Heart right ventricle (tissue), 16 donors: ENCODE data around the gene ZNF790. TPM values are rescaled to one million over a fixed set of nuclear protein-coding genes. Genes with fewer than 3 reads are reported as not detected.

ENCODE experiments used
- ATAC-seq, 8 donors: fragments of 200-7000 bp; cut with Tn5 transposase; one replicate each; pipeline ENCODE4 v1.9.1; 2020; ENCODE audit warnings: mild to moderate bottlenecking in 8 of 8, moderate library complexity in 8 of 8, moderate number of reproducible peaks in 1 of 8
- DNase-seq, 2 donors: peaks; one replicate each; pipeline ENCODE4 v3.0.0-alpha.2; 2020
- H3K27ac ChIP-seq, 10 donors: fragments of 200-600 bp; sonication (generic) in 2 of 10; one replicate each; pipeline versions ENCODE4 v1.5.0 to v1.8.0; 2020 to 2022; ENCODE audit warnings: mild to moderate bottlenecking in 3 of 10
- H3K27me3 ChIP-seq, 7 donors: fragments of 200-600 bp; one replicate each; pipeline ENCODE4 v1.8.0; 2021 to 2022; ENCODE audit warnings: mild to moderate bottlenecking in 2 of 7
- H3K36me3 ChIP-seq, 9 donors: fragments of 200-600 bp; sonication (generic) in 1 of 9; one replicate each; pipeline versions ENCODE4 v1.5.0 to v1.8.0; 2020 to 2022; ENCODE audit warnings: mild to moderate bottlenecking in 2 of 9
- H3K4me1 ChIP-seq, 9 donors: fragments of 200-600 bp; sonication (generic) in 1 of 9; one replicate each; pipeline versions ENCODE4 v1.5.0 to v1.8.0; 2020 to 2022; ENCODE audit warnings: mild to moderate bottlenecking in 4 of 9
- H3K4me3 ChIP-seq, 10 donors: fragments of 200-600 bp; sonication (generic) in 2 of 10; one replicate each; pipeline versions ENCODE4 v1.5.0 to v1.8.0; 2020 to 2022; ENCODE audit warnings: mild to moderate bottlenecking in 7 of 10, moderate library complexity in 2 of 10
- H3K9me3 ChIP-seq, 11 donors: fragments of 200-600 bp in 10 of 11; sonication (generic) in 2 of 11; one replicate each; pipeline versions ENCODE4 v1.5.0 to v1.8.0; 2013 to 2022; ENCODE audit warnings: mild to moderate bottlenecking in 2 of 11, control low read depth in 1 of 11, moderate library complexity in 1 of 11
- CTCF ChIP-seq, 9 donors: fragments of 200-600 bp; sonication (generic) in 2 of 9; IDR thresholded peaks; one replicate each; pipeline versions ENCODE4 v1.5.0 to v1.8.0; 2021 to 2022; ENCODE audit warnings: antibody characterized with exemption in 9 of 9, mild to moderate bottlenecking in 5 of 9, moderate library complexity in 1 of 9
- WGBS, 2 donors: extraction: QIAGEN DNeasy Blood & Tissue Kit; methylation state at CpG; one replicate each; pipeline ENCODE4 v1.1.7; 2013; ENCODE audit warnings: inconsistent platforms in 1 of 2; 5-methylcytosine and 5-hydroxymethylcytosine counted together
- intact Hi-C, 10 donors: fragments of 100-400 bp; cut with DNase I; formaldehyde crosslinking; loops; one replicate each; pipeline versions ENCODE4 v1.11.1 to v1.14.2; 2022
- polyA plus RNA-seq, 2 donors: library from polyadenylated mRNA; stranded (reverse); fragments of 200-250 nt; gene quantifications; one replicate each; pipeline ENCODE4 v1.2.3, GENCODE V29; 2013
- total RNA-seq, 10 donors: library from RNA; stranded (reverse); fragmentation: NEBNext Ultra II Directional in 3 of 10; extraction: Animal tissue kit (Norgen Biotek cat#: 25700) in 3 of 10; gene quantifications; one replicate each; pipeline versions ENCODE4 v1.2.1 to v1.2.4, GENCODE V29; 2021 to 2023
- donor health status: Arrhythmogenic right ventricular cardiomyopathy.
- donor health status: ischemic (EF 13 %, LVEDD 7.1; RV severe dilation, severe dysfunction).
- donor health status: healthy with polysubstance abuse.
- donor health status: DM: no; HTN: yes; CAD: no.
- donor health status: DM: no; HTN: no; CAD: no.
- donor health status: ischemic (EF 25% LVEDD 6.9; RV normal size, moderate dysfunction).
- donor health status: ischemic (EF 25% LVEDD 5.7; RV mildly dilated, moderate dysfunction).
- donor health status: healthy.
- donor health status: DM: yes; HTN: yes; CAD: no.
- donor health status: Ischemic cardiomyopathy.
- donor health status: ischemic (EF 35%, LVEDD 5.7; RV mildly dilated, moderate dysfunction).
- donor health status: nonischemic (EF 11% LVEDD 7.7; RV severe dilation, severe dysfunction).
- donor health status: DM: yes; HTN: yes; CAD: no.
- donor health status: PGD.
- donor health status: ischemic (EF 29% LVEDD 5.4; RV normal size, mild dysfunction).
- donor health status: nonischemic (EF 23%, LVEDD 6.1; RV moderate dilation, normal function).

The ZNF790 gene
- total and polyA plus RNA-seq, 12 donors = 2.3 to 11.8 (median 8.5) TPM

GRCh38 chr19:36819130-36819630 is 19.0 kb downstream of the ZNF790 start:
- no peaks in the 10 kb centered on the region for H3K27me3 ChIP-seq
- H3K27ac ChIP-seq = no peak overlapping the region
- peaks cover 10 to 100% (median 99%) of the 10 kb centered on the region in 9 donors for H3K36me3 ChIP-seq
- H3K4me1 ChIP-seq = no peaks in the 10 kb centered on the region
- peaks cover 12 to 100% (median 100%) of the 10 kb centered on the region in 11 donors for H3K9me3 ChIP-seq
- 97 to 98% methylated on average over 7 of the region's 7 CpGs for WGBS, 2 donors
- intact Hi-C loops = loop anchor here in 1 of 10 donors (10.0 kb wide), 1 partner anchor 56 kb away; no protein-coding TSS in a partner anchor
- no peak overlapping the region for H3K4me3 ChIP-seq
- ATAC-seq (no peak), DNase-seq (no peak)
- TF ChIP-seq CTCF (IDR thresholded peaks at IDR 0.05) = no peak

GRCh38 chr19:36807029-36807428 is 31.2 kb downstream of the ZNF790 start:
- H3K27ac ChIP-seq = no peak overlapping the region
- TF ChIP-seq CTCF (IDR thresholded peaks at IDR 0.05) = no peak
- intact Hi-C loops = no loop called here
- no peak for ATAC-seq
- H3K27me3 ChIP-seq = no peaks in the 10 kb centered on the region
- H3K36me3 ChIP-seq = peaks cover 0 to 99% (median 48%) of the 10 kb centered on the region in 9 donors
- H3K4me3 ChIP-seq = no peak overlapping the region
- H3K4me1 ChIP-seq = no peaks in the 10 kb centered on the region
- peaks cover 4 to 100% (median 75%) of the 10 kb centered on the region in 11 donors for H3K9me3 ChIP-seq
- no peak for DNase-seq

- DNase-seq (no peak), ATAC-seq (no peak)
- 96 to 98% methylated on average over 1 of the region's 1 CpG for WGBS, 2 donors
- Histone ChIP-seq H3K9me3 (peaks cover 4 to 100% (median 62%) of the 10 kb centered on the region in 11 donors), H3K27ac (no peak overlapping the region), H3K36me3 (peaks cover 0 to 99% (median 63%) of the 10 kb centered on the region in 9 donors), H3K4me1 (no peaks in the 10 kb centered on the region), H3K4me3 (no peak overlapping the region), H3K27me3 (no peaks in the 10 kb centered on the region)
- intact Hi-C loops = no loop called here
- no peak for TF ChIP-seq CTCF (IDR thresholded peaks at IDR 0.05)
Observed at GRCh38 chr19:36805364-36805763, 32.8 kb downstream of the ZNF790 start.

- 1 to 2% methylated on average over 9 of the region's 9 CpGs for WGBS, 2 donors
- H3K27ac ChIP-seq = peak overlapping the region; percentile 23 to 93 (median 80)
- no peaks in the 10 kb centered on the region for H3K27me3 ChIP-seq
- peaks cover 0 to 38% (median 21%) of the 10 kb centered on the region in 9 donors for H3K36me3 ChIP-seq
- peaks cover 0 to 20% (median 12%) of the 10 kb centered on the region in 9 donors for H3K4me1 ChIP-seq
- H3K9me3 ChIP-seq = peaks cover 0 to 88% (median 18%) of the 10 kb centered on the region in 11 donors
- intact Hi-C loops = loop anchor here in 4 of 10 donors (1.0 to 5.0 kb wide), 3 partner anchors 25 to 120 kb away; partner anchors contain the start of genes ZNF850 (in 2 of the 4), ZNF568 (in 1 of the 4) and ZNF829 (in 1 of the 4)
- peak overlapping the region; percentile 40 to 95 (median 74) for H3K4me3 ChIP-seq
- DNase-seq = no peak
- TF ChIP-seq CTCF (IDR thresholded peaks at IDR 0.05) = no peak
- no peak for ATAC-seq
Observed at GRCh38 chr19:36797786-36798108, 40.4 kb downstream of the ZNF790 start.
